Activated T-helper 2 cell treated with anti-CD3 and anti-CD28 coated beads, Interferon-gamma antibody, Interleukin-2, Interleukin-4, amounts not matched to agents 10 μg/mL and 5 μg/mL and 100 μg/mL, durations not matched to agents 14 hours and 24 hours and 36 hours (primary cell): ENCODE results near the gene KDM4B. TPM values are rescaled to one million over a fixed set of nuclear protein-coding genes. Genes with fewer than 3 reads are reported as not detected.

ENCODE experiments used
- DNase-seq: peaks from one replicate; pipeline ENCODE4 v3.0.0; 2021; ENCODE audit warnings: low spot score
- H3K27ac Mint-ChIP-seq: one replicate; pipeline ENCODE4 v1.8.0; 2021; ENCODE audit warnings: mixed read lengths
- H3K27me3 Mint-ChIP-seq: one replicate; pipeline ENCODE4 v1.8.0; 2021; ENCODE audit warnings: low read depth, mixed read lengths
- H3K36me3 Mint-ChIP-seq: one replicate; pipeline ENCODE4 v1.8.0; 2021; ENCODE audit warnings: low read depth, mixed read lengths
- H3K4me1 Mint-ChIP-seq: one replicate; pipeline ENCODE4 v1.8.0; 2021; ENCODE audit warnings: low read depth, mixed read lengths
- H3K4me3 Mint-ChIP-seq: one replicate; pipeline ENCODE4 v1.8.0; 2021; ENCODE audit warnings: low read depth, mild to moderate bottlenecking, moderate library complexity, mixed read lengths
- H3K9me3 Mint-ChIP-seq: one replicate; pipeline ENCODE4 v1.8.0; 2021; ENCODE audit warnings: mixed read lengths
- intact Hi-C: fragments of 100-400 bp; cut with micrococcal nuclease; formaldehyde crosslinking; loops from one replicate; pipeline ENCODE4 v1.15.1; 2023
- total RNA-seq: library from RNA; stranded (reverse); gene quantifications from 2 replicates; pipeline ENCODE4 v1.2.3, GENCODE V29; 2022

KDM4B gene
- total RNA-seq, 1 donor from 2014 or later, result 51.7 TPM

GRCh38 chr19:5200844-5201243 lies 231.9 kb downstream of the KDM4B start:
- Mint-ChIP-seq H3K27ac (no peak overlapping the region), H3K36me3 (peaks cover 2% of the 10 kb centered on the region), H3K27me3 (no peaks in the 10 kb centered on the region), H3K4me1 (no peaks in the 10 kb centered on the region), H3K4me3 (no peak overlapping the region), H3K9me3 (peaks cover 24% of the 10 kb centered on the region)
- no peak for DNase-seq
- intact Hi-C loops, result no loop called here

GRCh38 chr19:5202553-5202952 lies 233.6 kb downstream of the KDM4B start:
- no peak overlapping the region for H3K27ac Mint-ChIP-seq
- peaks cover 2% of the 10 kb centered on the region for H3K36me3 Mint-ChIP-seq
- H3K9me3 Mint-ChIP-seq, result peaks cover 24% of the 10 kb centered on the region
- no peaks in the 10 kb centered on the region for H3K4me1 Mint-ChIP-seq
- no peak for DNase-seq
- intact Hi-C loops, result no loop called here
- H3K4me3 Mint-ChIP-seq, result no peak overlapping the region
- no peaks in the 10 kb centered on the region for H3K27me3 Mint-ChIP-seq

Other genes starting within 250 kb of the KDM4B start
- gene DPP9, start 245.3 kb upstream of the KDM4B start, total RNA-seq, result 84.8 and 87.2 TPM in 2 replicates
- gene FEM1A, start 177.4 kb upstream of the KDM4B start, total RNA-seq, result 18.1 and 18.6 TPM in 2 replicates
- gene TICAM1, start 137.4 kb upstream of the KDM4B start, total RNA-seq, result 28.1 and 30.4 TPM in 2 replicates
- 55.3 and 61.8 TPM in 2 replicates for gene PLIN3, start 101.4 kb upstream of the KDM4B start, total RNA-seq
- 0.23 and 0.27 TPM in 2 replicates for gene ARRDC5, start 66.2 kb upstream of the KDM4B start, total RNA-seq
- gene UHRF1, start 59.6 kb upstream of the KDM4B start, total RNA-seq, result 137 and 138 TPM in 2 replicates